IPS-18c (cell line): ENCODE measurements around the gene POTEC.
"Not testable (repeated sequence)": the region's sequence is repeated elsewhere in the genome, so short reads cannot be mapped to it uniquely, and the experiment has no call there.

ENCODE experiments used
- H3K4me3 ChIP-seq: 2 replicates; pipeline ENCODE4 v1.7.0; 2013; ENCODE audit warnings: low read depth, mild to moderate bottlenecking, low read length, moderate library complexity; ENCODE audit not compliant: insufficient read depth
- H3K9me3 ChIP-seq: one replicate; pipeline ENCODE4 v1.6.1; 2013; ENCODE audit warnings: mild to moderate bottlenecking, low read length, moderate library complexity; ENCODE audit not compliant: control insufficient read depth, insufficient read depth

POTEC gene

GRCh38 chr18:14470046-14470445 lies 73.4 kb downstream of the POTEC start:
- H3K4me3 ChIP-seq, H3K9me3 ChIP-seq: not testable (repeated sequence)

GRCh38 chr18:14465989-14466388 lies 77.4 kb downstream of the POTEC start:
- H3K4me3 ChIP-seq, H3K9me3 ChIP-seq: not testable (repeated sequence)
